Esophagus squamous epithelium (tissue), 4 donors: ENCODE results near the gene CPN1.

Source experiments
- POLR2A ChIP-seq, 4 donors: fragments of 450-650 bp; IDR thresholded peaks; one replicate each; pipeline ENCODE4 v1.6.1; 2017; ENCODE audit warnings: antibody characterized with exemption in 4 of 4, mild to moderate bottlenecking in 4 of 4, moderate library complexity in 3 of 4
- TF ChIP-seq, protein P1 (sequence below), 6 experiments: fragments of 450-650 bp in 4 of 6; fragments of 200-600 bp in 2 of 6; sonication (generic) in 2 of 6; IDR thresholded peaks; one replicate each; pipeline ENCODE4 v1.5.1; 2016 to 2019; ENCODE audit warnings: antibody characterized with exemption in 6 of 6, mild to moderate bottlenecking in 4 of 6, moderate library complexity in 4 of 6

DNA sequence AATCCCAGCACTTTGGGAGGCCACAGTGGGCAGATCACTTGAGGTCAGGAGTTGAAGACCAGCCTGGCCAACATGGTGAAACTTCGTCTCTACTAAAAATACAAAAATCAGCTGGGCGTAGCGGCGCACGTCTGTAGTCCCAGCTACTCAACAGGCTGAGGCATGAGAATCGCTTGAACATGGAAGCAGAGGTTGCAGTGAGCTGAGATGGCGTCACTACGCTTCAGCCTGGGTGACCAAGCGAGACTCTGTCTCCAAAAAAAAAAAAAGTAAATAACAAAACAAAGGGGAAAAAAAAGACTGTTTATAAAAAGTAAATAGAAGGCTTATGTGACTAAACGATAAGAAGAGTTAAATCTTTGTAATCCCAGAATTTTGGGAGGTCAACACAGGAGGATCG lies 56.9 kb downstream of the CPN1 start:
- TF ChIP-seq, protein P1, sequence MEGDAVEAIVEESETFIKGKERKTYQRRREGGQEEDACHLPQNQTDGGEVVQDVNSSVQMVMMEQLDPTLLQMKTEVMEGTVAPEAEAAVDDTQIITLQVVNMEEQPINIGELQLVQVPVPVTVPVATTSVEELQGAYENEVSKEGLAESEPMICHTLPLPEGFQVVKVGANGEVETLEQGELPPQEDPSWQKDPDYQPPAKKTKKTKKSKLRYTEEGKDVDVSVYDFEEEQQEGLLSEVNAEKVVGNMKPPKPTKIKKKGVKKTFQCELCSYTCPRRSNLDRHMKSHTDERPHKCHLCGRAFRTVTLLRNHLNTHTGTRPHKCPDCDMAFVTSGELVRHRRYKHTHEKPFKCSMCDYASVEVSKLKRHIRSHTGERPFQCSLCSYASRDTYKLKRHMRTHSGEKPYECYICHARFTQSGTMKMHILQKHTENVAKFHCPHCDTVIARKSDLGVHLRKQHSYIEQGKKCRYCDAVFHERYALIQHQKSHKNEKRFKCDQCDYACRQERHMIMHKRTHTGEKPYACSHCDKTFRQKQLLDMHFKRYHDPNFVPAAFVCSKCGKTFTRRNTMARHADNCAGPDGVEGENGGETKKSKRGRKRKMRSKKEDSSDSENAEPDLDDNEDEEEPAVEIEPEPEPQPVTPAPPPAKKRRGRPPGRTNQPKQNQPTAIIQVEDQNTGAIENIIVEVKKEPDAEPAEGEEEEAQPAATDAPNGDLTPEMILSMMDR (IDR thresholded peaks at IDR 0.05): no peak
- no peak for TF ChIP-seq POLR2A (IDR thresholded peaks at IDR 0.05)
